GM12878 (cell line): Measurements from ENCODE around the gene RCOR1. TPM values are rescaled to one million over a fixed set of nuclear protein-coding genes. Genes with fewer than 3 reads are reported as not detected.

ENCODE experiments used
- ATAC-seq: fragments of 200-7000 bp; cut with Tn5 transposase; 3 replicates; pipeline ENCODE4 v1.9.1; 2020; ENCODE audit warnings: mild to moderate bottlenecking, moderate library complexity
- BruUV-seq: library from RNA; stranded (reverse); fragments of 400-500 nt; replicated peaks from 2 replicates; lab custom pipeline; 2021; lab: Mats Ljungman, UMichigan
- CTCF ChIA-PET: fragments of 300-600 bp; sonication (Branson Sonifier 250); formaldehyde crosslinking; extraction: SDS; loops from one replicate; lab custom pipeline; 2021; ENCODE audit warnings: inconsistent platforms; lab: Yijun Ruan, JAX
- POLR2A ChIA-PET: fragments of 350-600 bp; formaldehyde crosslinking; extraction: SDS; loops from one replicate; lab custom pipeline; 2021; ENCODE audit warnings: inconsistent platforms; lab: Charles Lee
- RAD21 ChIA-PET: fragments of 300-600 bp; sonication (Branson Sonifier 250); formaldehyde crosslinking; loops from one replicate; lab custom pipeline; 2023; ENCODE audit warnings: antibody characterized with exemption; ENCODE audit not compliant: unreplicated experiment; lab: Charles Lee
- SMC1A ChIA-PET: fragments of 300-600 bp; sonication (Branson Sonifier 250); formaldehyde crosslinking; loops from one replicate; lab custom pipeline; 2023; ENCODE audit not compliant: unreplicated experiment, uncharacterized antibody; lab: Charles Lee
- DNase-seq: peaks from one replicate; pipeline ENCODE4 v3.0.0-alpha.2; 2011; ENCODE audit warnings: low read depth, low spot score
- FAIRE-seq: peaks from 3 replicates; lab custom pipeline; 2011; peaks lifted over from hg19 to GRCh38; lab: Jason Lieb, UNC
- H2AFZ ChIP-seq: 2 replicates; pipeline ENCODE4 v1.6.0; 2011; ENCODE audit warnings: low read depth, low read length, control low read depth; ENCODE audit not compliant: control insufficient read depth
- H3K27ac ChIP-seq: 2 replicates; pipeline ENCODE4 v1.5.1; 2011; ENCODE audit warnings: control low read depth; ENCODE audit not compliant: control insufficient read depth, insufficient read depth
- H3K27me3 ChIP-seq, 2 experiments: replicated peaks in 1 of 2; 2 replicates each; pipeline versions ENCODE4 v1.6.0 to v1.6.1; 2011; ENCODE audit warnings: low read length in 1 of 2; ENCODE audit not compliant: control insufficient read depth in 2 of 2, insufficient read depth in 2 of 2
- H3K36me3 ChIP-seq, 2 experiments: 2 replicates each; pipeline ENCODE4 v1.5.1; 2011; ENCODE audit warnings: low read length in 1 of 2; ENCODE audit not compliant: control insufficient read depth in 2 of 2, insufficient read depth in 2 of 2
- H3K4me1 ChIP-seq: 2 replicates; pipeline ENCODE4 v1.6.1; 2011; ENCODE audit warnings: mild to moderate bottlenecking, low read length, moderate library complexity, mixed read lengths; ENCODE audit not compliant: control insufficient read depth, insufficient read depth
- H3K4me2 ChIP-seq: 2 replicates; pipeline ENCODE4 v1.6.0; 2011; ENCODE audit warnings: control low read depth; ENCODE audit not compliant: control insufficient read depth, insufficient read depth
- H3K4me3 ChIP-seq: fragments of 200-600 bp; sonication (generic); 2 replicates; pipeline ENCODE4 v1.5.1; 2016
- H3K79me2 ChIP-seq: 2 replicates; pipeline ENCODE4 v1.6.0; 2011; ENCODE audit warnings: low read length; ENCODE audit not compliant: control insufficient read depth, insufficient read depth
- H3K9ac ChIP-seq: 2 replicates; pipeline ENCODE4 v1.8.0; 2011; ENCODE audit warnings: low read length, control low read depth, mixed read lengths; ENCODE audit not compliant: control insufficient read depth, insufficient read depth
- H3K9me3 ChIP-seq: replicated peaks from 3 replicates; pipeline ENCODE4 v1.5.1; 2011; ENCODE audit warnings: mild to moderate bottlenecking, low read length; ENCODE audit not compliant: control insufficient read depth, insufficient read depth
- H4K20me1 ChIP-seq: 2 replicates; pipeline ENCODE4 v1.6.0; 2011; ENCODE audit not compliant: control insufficient read depth, insufficient read depth
- IKZF1 ChIP-seq: fragments of 450-650 bp; conservative IDR thresholded peaks from 2 replicates; pipeline ENCODE4 v1.6.1; 2017; ENCODE audit warnings: antibody characterized with exemption, mild to moderate bottlenecking
- MEF2A ChIP-seq: IDR thresholded peaks from 2 replicates; pipeline ENCODE4 v1.6.1; 2011; ENCODE audit warnings: low read depth, mild to moderate bottlenecking, low read length, moderate library complexity; ENCODE audit not compliant: insufficient read depth
- MYB ChIP-seq: fragments of 150-350 bp; IDR thresholded peaks from 2 replicates; pipeline ENCODE4 v1.6.1; 2014; ENCODE audit warnings: mild to moderate bottlenecking, low read depth, low read length, borderline replicate concordance
- NFIC ChIP-seq: IDR thresholded peaks from 2 replicates; pipeline ENCODE4 v1.6.1; 2012; ENCODE audit warnings: low read depth, mild to moderate bottlenecking, inconsistent platforms, low read length, moderate library complexity
- NFXL1 ChIP-seq: fragments of 450-650 bp; IDR thresholded peaks from 2 replicates; pipeline ENCODE4 v1.6.1; 2017; ENCODE audit warnings: antibody characterized with exemption, mild to moderate bottlenecking, borderline replicate concordance
- ZNF24 ChIP-seq: fragments of 450-650 bp; IDR thresholded peaks from 2 replicates; pipeline ENCODE4 v1.6.1; 2017; ENCODE audit warnings: antibody characterized with exemption, mild to moderate bottlenecking
- ZZZ3 ChIP-seq: IDR thresholded peaks from 2 replicates; pipeline ENCODE4 v1.6.1; 2011; ENCODE audit warnings: low read depth; ENCODE audit not compliant: control insufficient read depth, insufficient read length
- WGBS: methylation state at CpG from one replicate; pipeline ENCODE4 v1.1.6; 2016; ENCODE audit warnings: low lambda C conversion rate; ENCODE audit not compliant: insufficient replicate concordance, insufficient coverage; ENCODE audit errors: missing lambda C conversion rate; 5-methylcytosine and 5-hydroxymethylcytosine counted together
- in situ Hi-C: fragments of 300-500 bp; cut with MboI; formaldehyde crosslinking; loops from 9 replicates; pipeline ENCODE4 v1.14.3; 2018; ENCODE audit warnings: mixed read lengths
- intact Hi-C: fragments of 100-400 bp; cut with micrococcal nuclease; formaldehyde crosslinking; loops from one replicate; pipeline ENCODE4 v1.14.2; 2022; ENCODE audit not compliant: unreplicated experiment
- polyA plus RNA-seq, 11 experiments: library from polyadenylated mRNA; depleted of rRNA in 4 of 11; unstranded in 6 of 11; stranded (reverse) in 5 of 11; fragments of >200 nt; fragmentation: Nextera tagmentation in 4 of 11; fragmentation: Illumina TruSeq in 1 of 11; extraction: Ambion mirVana in 4 of 11; extraction: Trizol in 1 of 11; gene quantifications; 1 replicate in 1 of 11; 2 replicates in 10 of 11; pipeline versions ENCODE4 v1.2.1 to v1.2.3, GENCODE V29; 2011 to 2016; ENCODE audit warnings: inconsistent platforms in 2 of 11, missing spikeins in 2 of 11, low read depth in 1 of 11
- total RNA-seq, 4 experiments: library from RNA; depleted of rRNA in 3 of 4; stranded (reverse); fragments of >200 nt in 3 of 4; fragmentation: Illumina TruSeq in 1 of 4; extraction: Trizol in 1 of 4; gene quantifications; 2 replicates each; pipeline versions ENCODE4 v1.2.1 to v1.2.3, GENCODE V29; 2013 to 2021
- TF ChIP-seq, protein P1 (sequence below): IDR thresholded peaks from 2 replicates; pipeline ENCODE4 v1.6.1; 2012; ENCODE audit warnings: low read depth, low read length, improper control_type of control experiment

Gene RCOR1
- total and polyA plus RNA-seq, 10 of the 15 experiments (the other 5 are each of a cell fraction or from before 2014, with no cell fraction given), result 1.6 to 12.2 (median 4.4) TPM

DNA sequence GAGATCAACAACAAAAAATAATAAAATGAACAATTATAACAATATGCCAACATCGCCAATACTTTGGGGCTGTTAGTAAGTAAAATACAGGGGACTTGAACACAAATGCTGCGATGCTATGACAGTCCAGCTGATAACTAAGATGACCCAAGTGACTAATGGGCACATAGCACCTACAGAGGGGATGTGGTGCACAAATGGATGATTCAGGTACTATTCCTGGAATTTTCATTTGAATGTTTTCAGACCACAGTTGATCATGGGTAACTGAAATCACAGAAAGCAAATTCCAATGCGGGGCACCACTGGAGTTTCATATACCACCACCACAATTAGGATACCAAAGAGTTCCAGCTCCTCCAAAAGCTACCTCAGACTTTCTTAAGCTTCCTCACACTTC lies 82.9 kb downstream of the RCOR1 start (continued):
- TF ChIP-seq NFIC (no peak), IKZF1 (no peak), ZZZ3 (no peak), MYB (no peak)
- TF ChIP-seq, all 136 proteins: peak for 0

DNA sequence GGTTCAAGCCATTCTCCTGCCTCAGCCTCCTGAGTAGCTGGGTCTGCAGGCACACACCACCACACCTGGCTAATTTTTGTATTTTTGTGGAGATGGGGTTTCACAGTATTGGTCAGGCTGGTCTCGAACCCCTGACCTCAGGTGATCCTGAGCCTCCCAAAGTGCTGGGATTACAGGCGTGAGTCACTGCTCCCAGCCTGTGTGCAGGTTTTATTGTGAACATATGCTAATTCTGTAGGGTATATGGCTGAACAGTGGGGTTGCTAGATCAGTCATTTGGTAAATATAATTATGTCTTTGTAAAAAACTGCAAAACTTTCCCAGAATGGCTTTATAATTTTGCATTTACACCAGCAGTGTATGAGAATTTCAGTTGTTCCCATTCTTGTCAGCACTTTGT lies 85.9 kb downstream of the RCOR1 start:
- CTCF ChIA-PET, result no interaction called here
- TF ChIP-seq NFXL1 (no peak), MEF2A (no peak), ZNF24 (no peak), NFIC (no peak)
- TF ChIP-seq, protein P1, sequence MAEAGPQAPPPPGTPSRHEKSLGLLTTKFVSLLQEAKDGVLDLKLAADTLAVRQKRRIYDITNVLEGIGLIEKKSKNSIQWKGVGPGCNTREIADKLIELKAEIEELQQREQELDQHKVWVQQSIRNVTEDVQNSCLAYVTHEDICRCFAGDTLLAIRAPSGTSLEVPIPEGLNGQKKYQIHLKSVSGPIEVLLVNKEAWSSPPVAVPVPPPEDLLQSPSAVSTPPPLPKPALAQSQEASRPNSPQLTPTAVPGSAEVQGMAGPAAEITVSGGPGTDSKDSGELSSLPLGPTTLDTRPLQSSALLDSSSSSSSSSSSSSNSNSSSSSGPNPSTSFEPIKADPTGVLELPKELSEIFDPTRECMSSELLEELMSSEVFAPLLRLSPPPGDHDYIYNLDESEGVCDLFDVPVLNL, result no peak
- H3K27me3 ChIP-seq, result no peaks in the 10 kb centered on the region
- RAD21 ChIA-PET, result no interaction called here
- in situ Hi-C loops, result no loop called here
- BruUV-seq, result no TSS peak
- no peaks in the 10 kb centered on the region for H3K9me3 ChIP-seq
- H3K36me3 ChIP-seq, result peaks cover 2 to 3% of the 10 kb centered on the region in 2 experiments; a peak in 3 of 4 replicates
- WGBS, result 24% methylated on average over 2 of the region's 2 CpGs
- no peak overlapping the region for H3K9ac ChIP-seq
- FAIRE-seq (no peak), DNase-seq (no peak), ATAC-seq (no peak)
- no peaks in the 10 kb centered on the region for H3K4me1 ChIP-seq
- no peaks in the 10 kb centered on the region for H4K20me1 ChIP-seq
- no peak overlapping the region for H3K4me2 ChIP-seq
- H2AFZ ChIP-seq, result no peak overlapping the region
- intact Hi-C loops, result no loop called here
- SMC1A ChIA-PET, result no interaction called here
- H3K4me3 ChIP-seq, result no peak overlapping the region
- no peaks in the 10 kb centered on the region for H3K79me2 ChIP-seq
- H3K27ac ChIP-seq, result no peak overlapping the region
- POLR2A ChIA-PET, result no interaction called here
